ENCODE data around the gene CEP89.

DNA sequence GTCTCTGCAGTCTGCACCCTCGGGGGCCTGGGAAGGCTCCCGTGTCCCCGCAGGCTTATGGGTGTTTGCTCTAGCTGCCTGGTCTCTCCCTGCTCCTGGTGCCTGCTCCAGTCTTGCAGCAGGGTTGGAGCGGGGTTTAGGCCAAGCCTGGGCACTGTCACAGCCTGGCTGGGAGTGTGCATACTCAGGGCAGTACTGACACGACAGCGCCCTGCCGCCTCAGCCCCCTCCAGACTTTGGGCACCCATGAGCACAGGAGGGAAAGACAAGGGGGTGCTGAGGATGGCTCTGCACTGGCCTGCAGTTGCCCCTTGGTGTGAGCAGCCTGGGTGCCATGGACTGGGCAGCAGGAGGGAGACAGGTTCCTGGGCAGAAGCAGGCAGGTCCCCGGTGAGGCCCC lies 35.7 kb downstream of the CEP89 start:
- no peak for TF ChIP-seq POLR2A (IDR thresholded peaks at IDR 0.05)
- TF ChIP-seq, protein P1, sequence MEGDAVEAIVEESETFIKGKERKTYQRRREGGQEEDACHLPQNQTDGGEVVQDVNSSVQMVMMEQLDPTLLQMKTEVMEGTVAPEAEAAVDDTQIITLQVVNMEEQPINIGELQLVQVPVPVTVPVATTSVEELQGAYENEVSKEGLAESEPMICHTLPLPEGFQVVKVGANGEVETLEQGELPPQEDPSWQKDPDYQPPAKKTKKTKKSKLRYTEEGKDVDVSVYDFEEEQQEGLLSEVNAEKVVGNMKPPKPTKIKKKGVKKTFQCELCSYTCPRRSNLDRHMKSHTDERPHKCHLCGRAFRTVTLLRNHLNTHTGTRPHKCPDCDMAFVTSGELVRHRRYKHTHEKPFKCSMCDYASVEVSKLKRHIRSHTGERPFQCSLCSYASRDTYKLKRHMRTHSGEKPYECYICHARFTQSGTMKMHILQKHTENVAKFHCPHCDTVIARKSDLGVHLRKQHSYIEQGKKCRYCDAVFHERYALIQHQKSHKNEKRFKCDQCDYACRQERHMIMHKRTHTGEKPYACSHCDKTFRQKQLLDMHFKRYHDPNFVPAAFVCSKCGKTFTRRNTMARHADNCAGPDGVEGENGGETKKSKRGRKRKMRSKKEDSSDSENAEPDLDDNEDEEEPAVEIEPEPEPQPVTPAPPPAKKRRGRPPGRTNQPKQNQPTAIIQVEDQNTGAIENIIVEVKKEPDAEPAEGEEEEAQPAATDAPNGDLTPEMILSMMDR (IDR thresholded peaks at IDR 0.05), result no peak
